WTC11 (cell line): ENCODE results near the gene ZNF407. TPM values are rescaled to one million over a fixed set of nuclear protein-coding genes. Genes with fewer than 3 reads are reported as not detected.

Experiments
- ATAC-seq: fragments of 200-7000 bp; cut with Tn5 transposase; 2 replicates; pipeline ENCODE4 v1.10.0; 2021; ENCODE audit warnings: mild to moderate bottlenecking, moderate library complexity
- CTCF ChIA-PET: fragments of 300-600 bp; sonication (Branson Sonifier 250); formaldehyde crosslinking; loops from one replicate; lab custom pipeline; 2021; ENCODE audit warnings: antibody characterized with exemption; lab: Charles Lee
- POLR2A ChIA-PET: fragments of 350-600 bp; sonication (Branson Sonifier 250); formaldehyde crosslinking; loops from one replicate; lab custom pipeline; 2021; ENCODE audit warnings: antibody characterized with exemption; lab: Charles Lee
- DNase-seq: peaks from one replicate; pipeline ENCODE4 v3.0.0; 2021; ENCODE audit warnings: low spot score
- H3K27ac Mint-ChIP-seq: 2 replicates; pipeline ENCODE4 v1.8.0; 2021; ENCODE audit warnings: mixed read lengths
- H3K27me3 Mint-ChIP-seq: 2 replicates; pipeline ENCODE4 v1.8.0; 2021; ENCODE audit warnings: low read depth, mild to moderate bottlenecking, moderate library complexity, mixed read lengths
- H3K36me3 Mint-ChIP-seq: 2 replicates; pipeline ENCODE4 v1.8.0; 2021; ENCODE audit warnings: mixed read lengths
- H3K4me1 Mint-ChIP-seq: 2 replicates; pipeline ENCODE4 v1.8.0; 2022; ENCODE audit warnings: mixed read lengths
- H3K4me3 Mint-ChIP-seq: 2 replicates; pipeline ENCODE4 v1.8.0; 2021; ENCODE audit warnings: mild to moderate bottlenecking, moderate library complexity, mixed read lengths
- H3K9me3 Mint-ChIP-seq: 2 replicates; pipeline ENCODE4 v1.8.0; 2021; ENCODE audit warnings: mixed read lengths
- ATF6 ChIP-seq: sonication (generic); formaldehyde crosslinking; IDR thresholded peaks from 2 replicates; pipeline ENCODE4 v1.8.1; 2023; ENCODE audit warnings: mild to moderate bottlenecking, missing genetic modification reagents
- CREB1 ChIP-seq: sonication (generic); formaldehyde crosslinking; IDR thresholded peaks from 2 replicates; pipeline ENCODE4 v1.8.0; 2023; ENCODE audit warnings: mild to moderate bottlenecking, missing genetic modification reagents
- CTCF ChIP-seq: fragments of 200-600 bp; IDR thresholded peaks from 2 replicates; pipeline ENCODE4 v1.8.0; 2022; ENCODE audit warnings: antibody characterized with exemption
- ESRRA ChIP-seq: sonication (generic); formaldehyde crosslinking; IDR thresholded peaks from 2 replicates; pipeline ENCODE4 v1.8.1; 2022; ENCODE audit warnings: mild to moderate bottlenecking, missing genetic modification reagents, borderline replicate concordance
- GTF2I ChIP-seq: fragments of 250-450 bp; sonication (Bioruptor Pico); conservative IDR thresholded peaks from 2 replicates; pipeline ENCODE4 v1.4.0; 2021; ENCODE audit warnings: mild to moderate bottlenecking
- NFATC4 ChIP-seq: fragments of 250-450 bp; sonication (Bioruptor Pico); IDR thresholded peaks from 2 replicates; pipeline ENCODE4 v1.9.0; 2021; ENCODE audit warnings: mild to moderate bottlenecking
- NR3C1 ChIP-seq: sonication (generic); formaldehyde crosslinking; conservative IDR thresholded peaks from 2 replicates; pipeline ENCODE4 v1.8.1; 2023; ENCODE audit warnings: low read depth, mild to moderate bottlenecking, missing genetic modification reagents
- SOX15 ChIP-seq: fragments of 250-450 bp; sonication (Bioruptor Pico); IDR thresholded peaks from 2 replicates; pipeline ENCODE4 v1.9.0; 2021; ENCODE audit warnings: mild to moderate bottlenecking
- SP1 ChIP-seq: sonication (generic); formaldehyde crosslinking; conservative IDR thresholded peaks from 2 replicates; pipeline ENCODE4 v1.8.1; 2022; ENCODE audit warnings: missing genetic modification reagents
- TCF7 ChIP-seq: sonication (generic); formaldehyde crosslinking; IDR thresholded peaks from 2 replicates; pipeline ENCODE4 v1.8.0; 2022; ENCODE audit warnings: mild to moderate bottlenecking, low read depth, missing genetic modification reagents, moderate library complexity
- TEAD1 ChIP-seq: sonication (generic); formaldehyde crosslinking; IDR thresholded peaks from 2 replicates; pipeline ENCODE4 v1.8.0; 2022; ENCODE audit warnings: mild to moderate bottlenecking, missing genetic modification reagents
- TEAD4 ChIP-seq: sonication (generic); formaldehyde crosslinking; IDR thresholded peaks from 2 replicates; pipeline ENCODE4 v1.8.0; 2022; ENCODE audit warnings: mild to moderate bottlenecking, missing genetic modification reagents
- ZNF232 ChIP-seq: sonication (generic); formaldehyde crosslinking; IDR thresholded peaks from 2 replicates; pipeline ENCODE4 v1.8.0; 2022; ENCODE audit warnings: mild to moderate bottlenecking, missing genetic modification reagents
- ZNF263 ChIP-seq: sonication (generic); formaldehyde crosslinking; IDR thresholded peaks from 2 replicates; pipeline ENCODE4 v1.8.1; 2022; ENCODE audit warnings: low read depth, mild to moderate bottlenecking, moderate library complexity, missing genetic modification reagents
- ZNF512 ChIP-seq: sonication (generic); formaldehyde crosslinking; IDR thresholded peaks from 2 replicates; pipeline ENCODE4 v1.8.1; 2022; ENCODE audit warnings: missing genetic modification reagents, borderline replicate concordance
- ZNF532 ChIP-seq: fragments of 250-450 bp; sonication (Bioruptor Pico); IDR thresholded peaks from 2 replicates; pipeline ENCODE4 v1.9.0; 2021; ENCODE audit warnings: mild to moderate bottlenecking, borderline replicate concordance
- total RNA-seq: library from RNA; stranded (reverse); gene quantifications from 3 replicates; pipeline ENCODE4 v1.2.3, GENCODE V29; 2021
- TF ChIP-seq, protein P1 (sequence below): fragments of 250-450 bp; sonication (Bioruptor Pico); IDR thresholded peaks from 2 replicates; pipeline ENCODE4 v1.9.0; 2021; ENCODE audit warnings: mild to moderate bottlenecking

ZNF407 gene
- total RNA-seq, 1 experiment from 2014 or later = 6.5 TPM

DNA sequence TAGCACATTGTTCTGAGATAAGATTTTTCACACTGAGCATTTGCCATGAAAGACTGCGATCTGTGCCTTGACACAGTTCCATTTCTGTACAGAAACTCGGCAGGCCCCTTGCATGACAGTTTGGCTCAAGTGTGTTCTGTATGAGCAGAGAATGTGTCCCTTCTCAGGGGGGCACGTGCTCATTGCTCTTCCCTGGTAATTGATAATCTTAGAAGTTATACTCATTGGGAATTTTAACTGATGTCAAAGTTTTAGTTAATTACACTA, 440.0 kb downstream of the ZNF407 start:
- Mint-ChIP-seq H3K27ac (no peak overlapping the region), H3K36me3 (no peaks in the 10 kb centered on the region), H3K4me1 (peaks cover 14% of the 10 kb centered on the region)
- TF ChIP-seq SOX15 (CRISPR knock-in tag) = no peak
- TF ChIP-seq CTCF = no peak
- no peak for TF ChIP-seq NFATC4 (CRISPR knock-in tag)
- no peak for TF ChIP-seq ZNF532 (CRISPR knock-in tag)
- TF ChIP-seq NR3C1 (CRISPR knock-in tag) = no peak
- TF ChIP-seq ZNF263 = no peak
- no peak for TF ChIP-seq TEAD1 (CRISPR knock-in tag)
- no peak for TF ChIP-seq SP1 (CRISPR knock-in tag)
- no peak for TF ChIP-seq TEAD4
- TF ChIP-seq, protein P1, sequence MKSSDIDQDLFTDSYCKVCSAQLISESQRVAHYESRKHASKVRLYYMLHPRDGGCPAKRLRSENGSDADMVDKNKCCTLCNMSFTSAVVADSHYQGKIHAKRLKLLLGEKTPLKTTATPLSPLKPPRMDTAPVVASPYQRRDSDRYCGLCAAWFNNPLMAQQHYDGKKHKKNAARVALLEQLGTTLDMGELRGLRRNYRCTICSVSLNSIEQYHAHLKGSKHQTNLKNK (CRISPR knock-in tag) = no peak
- TF ChIP-seq ZNF512 (CRISPR knock-in tag) = no peak
- TF ChIP-seq TCF7 = no peak
- TF ChIP-seq ATF6 (CRISPR knock-in tag) = no peak
- TF ChIP-seq ESRRA (CRISPR knock-in tag) = no peak
- no peak for TF ChIP-seq CREB1 (CRISPR knock-in tag)
- TF ChIP-seq, all 79 proteins: peak for 0
- no peak for DNase-seq
- Mint-ChIP-seq H3K27me3 (no peaks in the 10 kb centered on the region), H3K4me3 (no peak overlapping the region), H3K9me3 (no peaks in the 10 kb centered on the region)
- ChIA-PET POLR2A (no interaction called here), CTCF (no interaction called here)
- ATAC-seq = no peak

DNA sequence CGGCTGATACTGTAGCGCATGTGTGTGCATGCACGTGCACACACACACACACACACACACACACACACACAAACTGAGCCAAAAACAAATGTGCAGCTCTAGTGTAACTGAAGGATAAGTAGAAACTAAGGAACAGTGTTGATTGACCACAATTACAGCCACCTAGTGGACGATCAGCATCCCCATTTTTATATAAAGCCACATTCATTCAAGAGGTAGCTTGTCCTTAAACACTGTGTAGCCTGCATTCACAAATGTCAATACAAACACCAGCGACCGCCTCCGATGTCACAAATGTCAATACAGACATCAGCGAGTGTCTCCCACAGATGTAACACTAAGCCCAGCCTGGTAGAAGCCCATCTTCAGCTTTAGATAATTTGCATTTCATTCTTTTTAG, 443.9 kb downstream of the ZNF407 start:
- ATAC-seq (peak; percentile 55), DNase-seq (no peak)
- no peak overlapping the region for H3K4me3 Mint-ChIP-seq
- peaks cover 8% of the 10 kb centered on the region; the same call in 1 of the 2 replicates for H3K9me3 Mint-ChIP-seq
- ChIA-PET POLR2A (interaction anchor here (0.7 kb wide), 1 partner anchor 94 kb away, joined by 4 read pairs; no protein-coding TSS in a partner anchor), CTCF (interaction anchor here (0.6 to 2.3 kb wide), 25 partner anchors 9 to 1163 kb away, joined by 3 to 14 read pairs (median 4); no protein-coding TSS in a partner anchor)
- peaks cover 14% of the 10 kb centered on the region for H3K4me1 Mint-ChIP-seq
- no peaks in the 10 kb centered on the region for H3K36me3 Mint-ChIP-seq
- no peaks in the 10 kb centered on the region for H3K27me3 Mint-ChIP-seq
- H3K27ac Mint-ChIP-seq = peak overlapping the region; percentile 10; the same call in 1 of the 2 replicates
- TF ChIP-seq GTF2I (no peak), ZNF232 (CRISPR knock-in tag) (no peak)
